Endothelial cell of umbilical vein (primary cell): ENCODE results near the gene HNRNPH1.

Experiments used
- EZH2 ChIP-seq: IDR thresholded peaks from 2 replicates; pipeline ENCODE4 v1.6.1; 2012; ENCODE audit warnings: borderline replicate concordance, low read depth, mild to moderate bottlenecking, moderate library complexity, low read length, inconsistent platforms; ENCODE audit not compliant: severe bottlenecking
- JUN ChIP-seq: IDR thresholded peaks from 2 replicates; pipeline ENCODE4 v1.6.1; 2011; ENCODE audit warnings: borderline replicate concordance, low read depth; ENCODE audit not compliant: insufficient read length, insufficient read depth
- MYC ChIP-seq: IDR thresholded peaks from one replicate; pipeline ENCODE4 v1.6.1; 2011; ENCODE audit warnings: mild to moderate bottlenecking, low read depth, low read length
- POLR2A ChIP-seq: IDR thresholded peaks from 2 replicates; pipeline ENCODE4 v1.6.1; 2012; ENCODE audit warnings: low read depth, mild to moderate bottlenecking, control low read depth, low read length
- POLR2AphosphoS5 ChIP-seq: IDR thresholded peaks from 2 replicates; pipeline ENCODE4 v1.6.1; 2012; ENCODE audit warnings: low read depth, mild to moderate bottlenecking, control low read depth, low read length, moderate library complexity; ENCODE audit not compliant: insufficient read depth
- TF ChIP-seq, protein P1 (sequence below), 2 donors: IDR thresholded peaks; 1 replicate in 1 of 2; 2 replicates in 1 of 2; pipeline ENCODE4 v1.5.1; 2011; ENCODE audit warnings: low read length in 2 of 2, mild to moderate bottlenecking in 2 of 2, moderate library complexity in 2 of 2, control low read depth in 1 of 2, inconsistent platforms in 1 of 2, low read depth in 1 of 2; ENCODE audit not compliant: insufficient read depth in 1 of 2; ENCODE audit errors: extremely low read depth in 1 of 2
- TF ChIP-seq, protein P2 (sequence below): IDR thresholded peaks from 2 replicates; pipeline ENCODE4 v1.6.1; 2011; ENCODE audit not compliant: insufficient read depth, insufficient read length

DNA sequence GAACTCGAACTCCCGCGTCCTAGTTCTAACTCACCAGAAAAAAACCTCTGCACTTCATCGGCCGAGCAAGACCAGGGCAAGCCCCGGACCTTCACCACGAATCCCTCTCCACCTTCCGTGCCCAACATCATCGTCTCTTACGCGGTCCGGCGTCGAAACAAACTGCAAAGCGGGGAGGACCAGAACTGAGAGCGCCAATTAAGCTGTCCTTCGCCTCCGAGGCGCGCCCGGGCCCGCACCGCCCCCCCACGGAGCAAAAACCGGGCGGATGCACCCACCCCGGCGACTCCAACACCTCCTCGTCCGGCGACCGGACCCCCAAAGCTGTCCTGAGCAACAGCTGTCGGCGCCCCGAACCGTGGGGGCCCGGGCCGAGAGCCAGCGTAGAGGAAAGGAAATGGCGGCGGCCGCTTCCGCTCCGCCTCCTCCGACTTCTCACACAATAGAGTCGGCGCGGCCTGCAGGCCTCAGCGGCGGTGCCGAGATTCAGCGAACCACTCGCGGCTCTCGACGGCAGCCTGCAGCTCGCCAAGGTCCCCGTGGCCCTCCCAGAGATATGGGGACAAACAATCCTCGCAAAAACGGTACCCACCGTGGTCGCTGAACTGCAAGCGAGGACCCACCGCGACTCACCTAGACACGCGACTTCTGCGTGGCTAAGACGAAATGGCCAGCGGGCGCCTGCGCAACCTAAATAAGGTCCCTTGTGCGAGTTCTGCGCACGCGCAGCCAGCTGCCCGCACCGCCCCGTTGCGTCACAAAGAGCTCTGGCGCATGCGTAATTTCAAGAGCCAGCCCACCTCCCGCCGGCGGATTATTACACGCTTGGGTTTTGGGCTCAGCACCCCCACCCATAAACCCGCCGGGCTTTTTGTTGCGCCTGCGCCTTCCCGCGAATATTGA, at the start of gene HNRNPH1:
- TF ChIP-seq, protein P1, sequence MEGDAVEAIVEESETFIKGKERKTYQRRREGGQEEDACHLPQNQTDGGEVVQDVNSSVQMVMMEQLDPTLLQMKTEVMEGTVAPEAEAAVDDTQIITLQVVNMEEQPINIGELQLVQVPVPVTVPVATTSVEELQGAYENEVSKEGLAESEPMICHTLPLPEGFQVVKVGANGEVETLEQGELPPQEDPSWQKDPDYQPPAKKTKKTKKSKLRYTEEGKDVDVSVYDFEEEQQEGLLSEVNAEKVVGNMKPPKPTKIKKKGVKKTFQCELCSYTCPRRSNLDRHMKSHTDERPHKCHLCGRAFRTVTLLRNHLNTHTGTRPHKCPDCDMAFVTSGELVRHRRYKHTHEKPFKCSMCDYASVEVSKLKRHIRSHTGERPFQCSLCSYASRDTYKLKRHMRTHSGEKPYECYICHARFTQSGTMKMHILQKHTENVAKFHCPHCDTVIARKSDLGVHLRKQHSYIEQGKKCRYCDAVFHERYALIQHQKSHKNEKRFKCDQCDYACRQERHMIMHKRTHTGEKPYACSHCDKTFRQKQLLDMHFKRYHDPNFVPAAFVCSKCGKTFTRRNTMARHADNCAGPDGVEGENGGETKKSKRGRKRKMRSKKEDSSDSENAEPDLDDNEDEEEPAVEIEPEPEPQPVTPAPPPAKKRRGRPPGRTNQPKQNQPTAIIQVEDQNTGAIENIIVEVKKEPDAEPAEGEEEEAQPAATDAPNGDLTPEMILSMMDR (IDR thresholded peaks at IDR 0.05; ENCODE audit: extremely low read depth in 1 of 2, insufficient read depth in 1 of 2, low read depth in 1 of 2, low read length in 2 of 2), result no peak
- TF ChIP-seq POLR2A (peak; percentile 100), JUN (no peak), MYC (no peak), EZH2 (no peak), POLR2AphosphoS5 (peak; percentile 100)
- TF ChIP-seq, protein P2, sequence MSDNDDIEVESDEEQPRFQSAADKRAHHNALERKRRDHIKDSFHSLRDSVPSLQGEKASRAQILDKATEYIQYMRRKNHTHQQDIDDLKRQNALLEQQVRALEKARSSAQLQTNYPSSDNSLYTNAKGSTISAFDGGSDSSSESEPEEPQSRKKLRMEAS, result peak; percentile 11
